ENCODE data around the gene SCO1.
A peak's percentile ranks its signal among the peaks of the same experiment; 100 is the strongest.

- TF ChIP-seq, protein P1, sequence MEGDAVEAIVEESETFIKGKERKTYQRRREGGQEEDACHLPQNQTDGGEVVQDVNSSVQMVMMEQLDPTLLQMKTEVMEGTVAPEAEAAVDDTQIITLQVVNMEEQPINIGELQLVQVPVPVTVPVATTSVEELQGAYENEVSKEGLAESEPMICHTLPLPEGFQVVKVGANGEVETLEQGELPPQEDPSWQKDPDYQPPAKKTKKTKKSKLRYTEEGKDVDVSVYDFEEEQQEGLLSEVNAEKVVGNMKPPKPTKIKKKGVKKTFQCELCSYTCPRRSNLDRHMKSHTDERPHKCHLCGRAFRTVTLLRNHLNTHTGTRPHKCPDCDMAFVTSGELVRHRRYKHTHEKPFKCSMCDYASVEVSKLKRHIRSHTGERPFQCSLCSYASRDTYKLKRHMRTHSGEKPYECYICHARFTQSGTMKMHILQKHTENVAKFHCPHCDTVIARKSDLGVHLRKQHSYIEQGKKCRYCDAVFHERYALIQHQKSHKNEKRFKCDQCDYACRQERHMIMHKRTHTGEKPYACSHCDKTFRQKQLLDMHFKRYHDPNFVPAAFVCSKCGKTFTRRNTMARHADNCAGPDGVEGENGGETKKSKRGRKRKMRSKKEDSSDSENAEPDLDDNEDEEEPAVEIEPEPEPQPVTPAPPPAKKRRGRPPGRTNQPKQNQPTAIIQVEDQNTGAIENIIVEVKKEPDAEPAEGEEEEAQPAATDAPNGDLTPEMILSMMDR (conservative IDR thresholded peaks at IDR 0.05 in 1 of 2, IDR thresholded peaks at IDR 0.05 in 1 of 2; ENCODE audit: low read depth in 1 of 2, low read length in 2 of 2), result peak in 1 of 2 donors; percentile 35
- no peak for TF ChIP-seq EZH2 (IDR thresholded peaks at IDR 0.05; ENCODE audit: low read length, missing control alignments)
These were observed 68.6 kb downstream of the SCO1 start for GRCh38 chr17:10628756-10629155.

Data from fibroblast of lung (primary cell).